ENCODE data around the gene TMC8. TPM values are rescaled to one million over a fixed set of nuclear protein-coding genes. Genes with fewer than 3 reads are reported as not detected.

Gene TMC8
- polyA plus RNA-seq, 1 donor from 2014 or later = 0.41 TPM

DNA sequence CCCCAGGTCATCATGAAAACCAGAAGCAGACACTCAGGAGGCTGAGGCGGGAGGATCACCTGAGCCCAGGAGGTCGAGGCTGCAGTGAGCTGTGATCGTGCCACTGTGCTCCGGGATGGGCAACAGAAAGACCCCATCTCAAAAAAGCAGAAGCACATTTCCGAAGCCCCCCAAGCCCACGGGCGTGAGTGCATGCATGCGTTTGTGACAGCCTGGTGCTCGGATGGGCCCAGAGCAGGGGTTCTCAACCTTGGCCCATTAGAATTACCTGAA is 21.1 kb upstream of the TMC8 start:
- TF ChIP-seq MXI1 (conservative IDR thresholded peaks at IDR 0.05; ENCODE audit: poor library complexity, severe bottlenecking) = no peak
- TF ChIP-seq CTCF (IDR thresholded peaks at IDR 0.05; ENCODE audit: poor library complexity, severe bottlenecking) = no peak
- TF ChIP-seq EZH2 (IDR thresholded peaks at IDR 0.05; ENCODE audit: borderline replicate concordance, insufficient read depth, low read length, poor library complexity, severe bottlenecking) = no peak
- TF ChIP-seq REST (IDR thresholded peaks at IDR 0.05; ENCODE audit: borderline replicate concordance) = no peak
- TF ChIP-seq SMC3 (conservative IDR thresholded peaks at IDR 0.05; ENCODE audit: poor library complexity) = no peak
- TF ChIP-seq EP300 (conservative IDR thresholded peaks at IDR 0.05; ENCODE audit: poor library complexity, severe bottlenecking) = no peak
- no peak for TF ChIP-seq RAD21 (conservative IDR thresholded peaks at IDR 0.05)
- no peak for TF ChIP-seq POLR2AphosphoS5 (IDR thresholded peaks at IDR 0.05)
- TF ChIP-seq TAF1 (IDR thresholded peaks at IDR 0.05; ENCODE audit: low read depth) = no peak
- H3K27me3 ChIP-seq (ENCODE audit: insufficient read depth, low read depth, low read length) = no peaks in the 10 kb centered on the region
- no peak overlapping the region for H3K27ac ChIP-seq (ENCODE audit: low read length)
- peaks cover 4% of the 10 kb centered on the region for H3K36me3 ChIP-seq (ENCODE audit: insufficient read depth, low read length)
- no peaks in the 10 kb centered on the region for H3K9me3 ChIP-seq (ENCODE audit: low read length)
- no peaks in the 10 kb centered on the region for H4K20me1 ChIP-seq (ENCODE audit: insufficient read depth)
- no peaks in the 10 kb centered on the region for H3K9me2 ChIP-seq (ENCODE audit: insufficient read depth, low read length)
- H3K9ac ChIP-seq (ENCODE audit: low read length) = no peak overlapping the region
- no peaks in the 10 kb centered on the region for H3K79me2 ChIP-seq (replicated peaks; ENCODE audit: insufficient read depth, low read length)
- H3F3A ChIP-seq (ENCODE audit: insufficient read depth, low read length, poor library complexity, severe bottlenecking) = no peaks in the 10 kb centered on the region
- H2AFZ ChIP-seq (ENCODE audit: low read depth, low read length) = no peak overlapping the region
- no peak overlapping the region for H3K4me3 ChIP-seq (ENCODE audit: low read length)
- no peak overlapping the region for H3K4me2 ChIP-seq (ENCODE audit: low read length)

DNA sequence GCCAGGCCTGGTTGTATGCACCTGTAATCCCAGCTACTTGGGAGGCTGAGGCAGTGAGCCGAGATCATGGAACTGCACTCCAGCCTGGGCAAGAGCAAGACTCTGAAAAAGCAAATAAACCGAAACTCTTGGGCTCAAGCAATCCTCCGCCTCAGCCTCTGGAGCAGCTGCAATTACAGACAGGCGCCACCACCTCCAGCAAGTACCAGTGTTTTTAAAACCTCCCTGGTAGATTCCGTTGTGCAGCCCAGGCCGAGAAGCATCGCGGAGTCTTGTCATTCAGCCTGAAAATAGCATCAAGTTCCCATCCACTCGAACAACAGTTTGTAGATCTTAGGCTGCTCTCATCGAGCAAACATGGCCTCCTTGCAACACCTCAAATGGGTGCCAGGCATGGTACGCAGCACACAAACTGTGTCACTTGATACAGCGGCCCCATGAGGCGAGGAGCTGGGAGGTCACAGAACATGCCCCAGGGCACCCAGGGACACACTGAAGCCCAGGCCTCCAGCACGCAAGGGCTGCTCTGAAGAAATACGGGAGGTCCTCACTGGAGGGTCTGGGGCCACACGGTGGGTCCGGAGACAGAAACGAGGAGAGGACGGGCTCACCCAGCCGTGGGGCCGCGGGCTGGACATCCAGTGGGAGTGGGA is 20.1 kb upstream of the TMC8 start:
- Histone ChIP-seq H3K79me2 (replicated peaks; ENCODE audit: insufficient read depth, low read length) (no peaks in the 10 kb centered on the region), H3F3A (ENCODE audit: insufficient read depth, low read length, poor library complexity, severe bottlenecking) (no peaks in the 10 kb centered on the region), H3K4me3 (ENCODE audit: low read length) (no peak overlapping the region), H3K36me3 (ENCODE audit: insufficient read depth, low read length) (peaks cover 4% of the 10 kb centered on the region), H3K9me3 (ENCODE audit: low read length) (no peaks in the 10 kb centered on the region), H3K4me2 (ENCODE audit: low read length) (no peak overlapping the region), H2AFZ (ENCODE audit: low read depth, low read length) (no peak overlapping the region), H3K27ac (ENCODE audit: low read length) (no peak overlapping the region), H3K9me2 (ENCODE audit: insufficient read depth, low read length) (no peaks in the 10 kb centered on the region), H3K27me3 (ENCODE audit: insufficient read depth, low read depth, low read length) (no peaks in the 10 kb centered on the region), H3K9ac (ENCODE audit: low read length) (no peak overlapping the region), H4K20me1 (ENCODE audit: insufficient read depth) (no peaks in the 10 kb centered on the region)
- TF ChIP-seq EZH2 (IDR thresholded peaks at IDR 0.05; ENCODE audit: borderline replicate concordance, insufficient read depth, low read length, poor library complexity, severe bottlenecking) (no peak), REST (IDR thresholded peaks at IDR 0.05; ENCODE audit: borderline replicate concordance) (no peak), RAD21 (conservative IDR thresholded peaks at IDR 0.05) (no peak), POLR2AphosphoS5 (IDR thresholded peaks at IDR 0.05) (no peak), EP300 (conservative IDR thresholded peaks at IDR 0.05; ENCODE audit: poor library complexity, severe bottlenecking) (no peak), TAF1 (IDR thresholded peaks at IDR 0.05; ENCODE audit: low read depth) (no peak), CTCF (IDR thresholded peaks at IDR 0.05; ENCODE audit: poor library complexity, severe bottlenecking) (no peak), SMC3 (conservative IDR thresholded peaks at IDR 0.05; ENCODE audit: poor library complexity) (no peak), MXI1 (conservative IDR thresholded peaks at IDR 0.05; ENCODE audit: poor library complexity, severe bottlenecking) (no peak)

All from neural cell (in vitro differentiated cells).